SK-N-MC (cell line): ENCODE data around the gene VAV2.

Source experiments
- EZH2 ChIP-seq: fragments of 200-600 bp; sonication (generic); IDR thresholded peaks from one replicate; pipeline ENCODE4 v1.6.1; 2017; ENCODE audit warnings: antibody characterized with exemption
- FOXP2 ChIP-seq: optimal IDR thresholded peaks from 2 replicates; pipeline ENCODE3; 2011; ENCODE audit warnings: mild to moderate bottlenecking, moderate library complexity; ENCODE audit not compliant: insufficient read depth; ENCODE audit errors: extremely low read length, control extremely low read depth

DNA sequence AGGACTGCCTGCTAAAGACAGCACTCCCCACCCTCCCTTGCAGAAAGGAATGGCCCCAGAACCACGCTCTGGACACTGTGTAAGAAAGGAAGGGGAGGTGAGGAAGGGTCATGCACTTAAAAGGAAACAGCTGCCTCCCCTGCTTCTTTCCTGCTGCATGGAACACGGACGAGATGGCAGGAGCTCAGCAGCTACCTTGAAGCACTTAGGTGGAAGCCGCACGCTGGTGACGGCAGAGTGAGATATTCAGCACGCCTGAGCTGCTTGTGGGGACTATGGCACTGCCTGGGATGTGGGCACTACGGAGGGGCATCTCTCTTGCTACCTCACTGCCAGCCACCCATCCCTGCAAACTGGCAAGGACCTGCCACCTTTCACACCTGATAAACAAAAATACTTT, 101.5 kb downstream of the VAV2 start:
- TF ChIP-seq EZH2 (no peak), FOXP2 (no peak)
